Mesendoderm (in vitro differentiated cells): ENCODE data around the gene PRR5L.

ENCODE experiments used
- DNase-seq: peaks from one replicate; pipeline ENCODE4 v3.0.0; 2013
- H2AK5ac ChIP-seq: 2 replicates; pipeline ENCODE4 v1.6.1; 2013; ENCODE audit warnings: low read length, inconsistent platforms
- H2BK120ac ChIP-seq: 2 replicates; pipeline ENCODE4 v1.6.1; 2013; ENCODE audit warnings: low read depth, mild to moderate bottlenecking, low read length, moderate library complexity, mixed read lengths
- H2BK15ac ChIP-seq: replicated peaks from 2 replicates; pipeline ENCODE4 v1.6.1; 2013; ENCODE audit warnings: low read depth, mild to moderate bottlenecking, moderate library complexity
- H2BK5ac ChIP-seq: 2 replicates; pipeline ENCODE4 v1.6.1; 2013; ENCODE audit warnings: low read length, inconsistent platforms
- H3K18ac ChIP-seq: 2 replicates; pipeline ENCODE4 v1.6.1; 2013; ENCODE audit warnings: mild to moderate bottlenecking, low read length, mixed read lengths
- H3K23ac ChIP-seq: one replicate; pipeline ENCODE4 v1.6.1; 2013; ENCODE audit warnings: low read length
- H3K27ac ChIP-seq: 2 replicates; pipeline ENCODE4 v1.5.1; 2013; ENCODE audit warnings: low read depth, mild to moderate bottlenecking, inconsistent platforms, low read length, moderate library complexity
- H3K27me3 ChIP-seq: 2 replicates; pipeline ENCODE4 v1.6.1; 2013; ENCODE audit warnings: low read length, control low read depth, mild to moderate bottlenecking, inconsistent platforms; ENCODE audit not compliant: insufficient read depth, poor library complexity
- H3K36me3 ChIP-seq: 2 replicates; pipeline ENCODE4 v1.6.1; 2013; ENCODE audit warnings: low read length, inconsistent platforms; ENCODE audit not compliant: control insufficient read depth, insufficient read depth
- H3K4ac ChIP-seq: one replicate; pipeline ENCODE4 v1.6.1; 2013; ENCODE audit warnings: low read depth, mild to moderate bottlenecking, low read length, moderate library complexity
- H3K4me1 ChIP-seq: 2 replicates; pipeline ENCODE4 v1.6.1; 2013; ENCODE audit warnings: low read depth, low read length, inconsistent platforms; ENCODE audit not compliant: control insufficient read depth
- H3K4me2 ChIP-seq: 2 replicates; pipeline ENCODE4 v1.6.1; 2013; ENCODE audit warnings: low read length
- H3K4me3 ChIP-seq: 2 replicates; pipeline ENCODE4 v1.5.1; 2013; ENCODE audit warnings: mild to moderate bottlenecking, low read length
- H3K56ac ChIP-seq: one replicate; pipeline ENCODE4 v1.6.1; 2013; ENCODE audit warnings: low read length
- H3K79me1 ChIP-seq: 2 replicates; pipeline ENCODE4 v1.6.1; 2013; ENCODE audit warnings: low read length, inconsistent platforms
- H3K79me2 ChIP-seq: 2 replicates; pipeline ENCODE4 v1.6.1; 2013; ENCODE audit warnings: mild to moderate bottlenecking, low read length; ENCODE audit not compliant: control insufficient read depth, insufficient read depth
- H3K9ac ChIP-seq: 2 replicates; pipeline ENCODE4 v1.6.1; 2013; ENCODE audit warnings: low read length, inconsistent platforms
- H4K5ac ChIP-seq: one replicate; pipeline ENCODE4 v1.6.1; 2013; ENCODE audit warnings: low read length
- H4K8ac ChIP-seq: one replicate; pipeline ENCODE4 v1.6.1; 2013; ENCODE audit warnings: low read depth, mild to moderate bottlenecking, control low read depth, low read length, moderate library complexity
- WGBS: extraction: QIAGEN DNeasy Blood & Tissue Kit; methylation state at CpG from one replicate; pipeline ENCODE4 v1.1.7; 2013; ENCODE audit warnings: low lambda C conversion rate, missing lambda C conversion rate; ENCODE audit not compliant: insufficient coverage; ENCODE audit errors: extremely low coverage; 5-methylcytosine and 5-hydroxymethylcytosine counted together

The PRR5L gene

DNA sequence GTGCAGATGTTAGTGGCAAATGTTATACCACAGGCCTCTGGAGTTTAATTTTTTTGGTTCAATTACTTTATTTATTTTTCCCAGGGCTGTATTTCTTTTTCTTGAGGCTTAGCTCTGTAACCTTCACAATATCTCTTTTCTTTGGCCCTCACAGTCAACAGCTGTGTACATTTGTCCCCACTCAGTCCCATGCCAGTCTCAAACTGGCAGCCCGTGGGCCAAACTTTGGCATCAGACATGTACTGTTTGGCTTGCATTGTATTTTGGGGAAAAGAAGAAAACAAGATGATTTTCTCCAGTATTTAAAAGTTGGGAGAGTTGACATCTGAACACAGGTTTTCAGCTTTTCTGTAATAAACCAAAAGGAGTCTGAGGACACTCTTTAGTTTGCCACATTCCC, 87.1 kb downstream of the PRR5L start:
- no peak overlapping the region for H3K23ac ChIP-seq
- WGBS: no CpG with 5 or more reads among the region's 1 CpG
- no peak overlapping the region for H3K4me2 ChIP-seq
- H3K9ac ChIP-seq: no peak overlapping the region
- H2AK5ac ChIP-seq: no peak overlapping the region
- no peak overlapping the region for H3K27ac ChIP-seq
- H2BK120ac ChIP-seq: no peak overlapping the region
- no peaks in the 10 kb centered on the region for H3K27me3 ChIP-seq
- no peaks in the 10 kb centered on the region for H3K79me2 ChIP-seq
- H3K36me3 ChIP-seq: no peaks in the 10 kb centered on the region
- no peak overlapping the region for H3K56ac ChIP-seq
- no peak for DNase-seq
- H4K5ac ChIP-seq: no peak overlapping the region
- H3K79me1 ChIP-seq: no peaks in the 10 kb centered on the region
- H4K8ac ChIP-seq: no peak overlapping the region
- H3K4me1 ChIP-seq: no peaks in the 10 kb centered on the region
- no peak overlapping the region for H2BK5ac ChIP-seq
- H3K18ac ChIP-seq: no peak overlapping the region
- H2BK15ac ChIP-seq: no peak overlapping the region
- H3K4ac ChIP-seq: no peak overlapping the region
- no peak overlapping the region for H3K4me3 ChIP-seq

DNA sequence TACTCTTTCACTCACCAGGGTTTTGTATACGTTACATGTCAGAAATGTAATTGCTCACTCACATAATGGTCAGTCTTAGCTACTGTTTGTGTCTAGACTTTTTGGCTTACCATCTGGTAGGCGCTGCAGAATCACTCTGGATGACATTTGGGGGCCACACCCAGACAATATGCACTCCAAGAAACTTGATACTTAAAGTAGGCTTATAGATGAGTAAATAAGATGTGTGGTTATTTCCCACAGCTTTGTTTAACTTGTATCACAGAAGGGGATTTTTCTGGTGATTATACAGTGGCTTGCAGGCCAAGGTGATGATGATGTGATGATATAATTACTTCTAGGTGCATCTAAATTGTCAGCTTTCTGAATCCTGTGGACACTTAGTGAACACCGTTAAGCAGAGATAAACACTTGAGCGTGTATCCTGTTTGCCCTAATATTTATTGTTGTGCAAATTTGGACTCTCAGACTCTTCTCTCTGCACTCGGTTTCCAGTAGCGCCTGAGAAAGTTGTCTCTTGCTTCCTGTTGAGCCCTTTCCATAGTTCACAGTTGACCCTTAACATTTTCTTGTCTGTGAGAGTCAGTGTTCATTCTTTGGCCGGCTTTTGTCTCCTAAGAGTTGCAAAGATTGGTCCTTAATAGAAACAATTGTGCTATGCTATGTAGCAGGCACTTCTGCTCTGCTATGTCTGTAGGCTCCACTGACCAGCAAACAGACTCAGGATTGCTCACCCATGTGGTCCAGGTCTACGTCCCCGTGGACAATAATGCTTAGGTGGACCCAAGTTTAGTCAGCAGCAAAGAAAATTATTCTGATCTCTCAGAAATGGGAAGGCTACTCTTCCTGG, 89.3 kb downstream of the PRR5L start:
- WGBS: no CpG with 5 or more reads among the region's 9 CpGs
- Histone ChIP-seq H3K18ac (no peak overlapping the region), H2BK15ac (no peak overlapping the region), H3K23ac (no peak overlapping the region), H4K5ac (no peak overlapping the region), H3K27me3 (no peaks in the 10 kb centered on the region), H2BK120ac (no peak overlapping the region), H3K56ac (no peak overlapping the region), H3K4me3 (no peak overlapping the region), H3K36me3 (no peaks in the 10 kb centered on the region), H3K9ac (no peak overlapping the region), H2BK5ac (no peak overlapping the region), H3K79me2 (no peaks in the 10 kb centered on the region), H4K8ac (no peak overlapping the region), H2AK5ac (no peak overlapping the region), H3K4me1 (no peaks in the 10 kb centered on the region), H3K4ac (no peak overlapping the region), H3K79me1 (no peaks in the 10 kb centered on the region), H3K4me2 (no peak overlapping the region), H3K27ac (no peak overlapping the region)
- no peak for DNase-seq

DNA sequence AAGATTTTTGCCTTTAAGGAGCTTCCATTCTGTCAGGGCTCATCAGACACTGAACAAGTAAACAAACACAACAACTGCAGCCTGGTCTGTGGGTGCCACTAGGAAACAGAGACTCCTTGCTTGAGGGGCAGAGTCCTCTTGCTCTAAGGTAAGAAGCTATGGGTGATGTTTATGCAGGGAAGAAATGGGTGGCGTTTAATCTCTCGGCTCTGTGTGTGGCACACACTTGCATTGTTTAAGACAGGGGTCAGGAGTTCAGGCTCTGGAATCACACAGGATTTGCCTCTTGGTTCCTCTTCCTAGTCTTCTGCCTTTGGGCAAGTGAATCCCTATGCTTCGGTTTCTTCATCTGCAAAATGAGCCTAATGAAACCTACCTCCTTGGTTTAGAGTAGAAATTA, 90.3 kb downstream of the PRR5L start:
- Histone ChIP-seq H3K23ac (no peak overlapping the region), H2AK5ac (no peak overlapping the region), H3K4me2 (no peak overlapping the region), H3K27ac (no peak overlapping the region), H4K5ac (no peak overlapping the region), H3K4me3 (no peak overlapping the region), H2BK5ac (no peak overlapping the region), H3K4ac (no peak overlapping the region), H3K9ac (no peak overlapping the region), H2BK120ac (no peak overlapping the region), H3K18ac (no peak overlapping the region), H4K8ac (no peak overlapping the region), H3K4me1 (no peaks in the 10 kb centered on the region), H2BK15ac (no peak overlapping the region), H3K27me3 (no peaks in the 10 kb centered on the region), H3K79me1 (no peaks in the 10 kb centered on the region), H3K56ac (no peak overlapping the region), H3K36me3 (no peaks in the 10 kb centered on the region), H3K79me2 (no peaks in the 10 kb centered on the region)
- DNase-seq: no peak
- no CpG with 5 or more reads among the region's 3 CpGs for WGBS

DNA sequence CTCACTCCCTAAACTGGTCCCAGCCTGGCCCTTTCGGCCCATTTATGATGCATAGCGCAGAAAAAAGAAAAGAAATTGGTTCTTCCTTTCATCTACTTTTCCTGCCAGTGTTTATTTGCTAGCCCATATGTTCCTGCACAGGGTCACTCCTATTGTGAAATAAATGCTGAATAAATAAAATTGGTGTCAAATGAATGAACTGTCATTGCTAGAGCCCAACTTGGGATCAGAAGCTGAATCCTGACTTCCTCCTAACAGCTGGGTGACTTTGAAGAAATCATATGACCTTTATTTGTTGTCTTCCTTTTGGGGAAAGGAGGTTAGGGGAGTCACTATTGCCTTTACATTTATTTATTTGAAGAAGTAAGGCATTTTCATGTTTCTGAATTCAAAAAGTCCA, 92.0 kb downstream of the PRR5L start:
- H3K79me2 ChIP-seq: no peaks in the 10 kb centered on the region
- no peak overlapping the region for H3K9ac ChIP-seq
- no peak overlapping the region for H4K8ac ChIP-seq
- no peak overlapping the region for H3K4ac ChIP-seq
- no peak overlapping the region for H2BK15ac ChIP-seq
- no peak overlapping the region for H2BK5ac ChIP-seq
- no peak for DNase-seq
- H3K36me3 ChIP-seq: no peaks in the 10 kb centered on the region
- no peaks in the 10 kb centered on the region for H3K27me3 ChIP-seq
- no peak overlapping the region for H2AK5ac ChIP-seq
- H2BK120ac ChIP-seq: no peak overlapping the region
- no peak overlapping the region for H3K23ac ChIP-seq
- WGBS: no CpG with 5 or more reads among the region's 2 CpGs
- no peak overlapping the region for H3K4me3 ChIP-seq
- no peak overlapping the region for H3K4me2 ChIP-seq
- no peak overlapping the region for H4K5ac ChIP-seq
- no peak overlapping the region for H3K27ac ChIP-seq
- no peaks in the 10 kb centered on the region for H3K79me1 ChIP-seq
- no peak overlapping the region for H3K56ac ChIP-seq
- no peak overlapping the region for H3K18ac ChIP-seq
- no peaks in the 10 kb centered on the region for H3K4me1 ChIP-seq

DNA sequence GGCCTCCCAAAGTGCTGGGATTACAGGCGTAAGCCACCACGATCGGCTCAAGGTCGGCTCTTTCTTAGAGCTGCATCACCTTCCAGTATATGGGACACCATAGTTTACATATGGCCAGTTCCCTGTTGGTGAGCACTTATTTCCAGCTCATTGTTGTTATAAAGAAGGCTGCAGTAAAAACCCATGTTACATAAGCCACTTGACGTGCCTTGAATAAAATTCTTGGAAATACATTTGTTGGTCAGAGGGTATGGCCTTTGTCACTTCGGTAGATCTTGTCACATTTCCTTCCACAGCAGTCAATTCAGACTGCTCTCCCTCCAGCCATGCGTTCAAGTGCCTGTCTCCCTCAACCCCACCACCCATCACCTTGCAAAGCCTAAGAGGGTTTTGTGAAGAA, 92.9 kb downstream of the PRR5L start:
- WGBS: no CpG with 5 or more reads among the region's 7 CpGs
- Histone ChIP-seq H4K8ac (no peak overlapping the region), H3K4me3 (no peak overlapping the region), H3K18ac (no peak overlapping the region), H2BK120ac (no peak overlapping the region), H3K79me1 (no peaks in the 10 kb centered on the region), H3K4me1 (no peaks in the 10 kb centered on the region), H3K9ac (no peak overlapping the region), H2BK15ac (no peak overlapping the region), H3K36me3 (no peaks in the 10 kb centered on the region), H4K5ac (no peak overlapping the region), H3K79me2 (no peaks in the 10 kb centered on the region), H3K4ac (no peak overlapping the region), H3K27me3 (no peaks in the 10 kb centered on the region), H3K23ac (no peak overlapping the region), H2BK5ac (no peak overlapping the region), H3K4me2 (no peak overlapping the region), H3K56ac (no peak overlapping the region), H2AK5ac (no peak overlapping the region), H3K27ac (no peak overlapping the region)
- DNase-seq: no peak

DNA sequence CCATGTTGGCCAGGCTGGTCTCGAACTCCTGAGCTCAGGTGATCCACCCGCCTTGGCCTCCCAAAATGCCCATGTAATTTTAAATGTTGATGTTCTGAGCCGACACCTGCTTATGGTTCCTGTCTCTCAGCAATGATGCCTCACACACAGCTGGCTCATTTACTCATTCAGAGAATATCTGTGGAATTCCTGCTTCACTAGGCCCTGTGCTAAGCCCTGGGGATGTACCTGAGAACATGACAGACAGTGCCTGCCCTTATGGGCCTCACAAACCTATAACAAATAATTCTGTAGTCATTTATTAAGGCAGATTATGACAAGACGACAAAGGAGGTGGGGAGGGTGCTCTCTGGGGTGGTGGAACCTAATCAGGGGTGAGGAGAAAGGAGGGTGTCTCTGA, 93.7 kb downstream of the PRR5L start:
- Histone ChIP-seq H3K4ac (no peak overlapping the region), H3K27me3 (no peaks in the 10 kb centered on the region), H2BK15ac (no peak overlapping the region), H3K79me2 (no peaks in the 10 kb centered on the region), H3K4me1 (no peaks in the 10 kb centered on the region), H3K4me2 (no peak overlapping the region), H3K23ac (no peak overlapping the region), H2AK5ac (no peak overlapping the region), H3K56ac (no peak overlapping the region), H2BK120ac (no peak overlapping the region), H2BK5ac (no peak overlapping the region), H3K18ac (no peak overlapping the region), H4K5ac (no peak overlapping the region), H4K8ac (no peak overlapping the region), H3K79me1 (no peaks in the 10 kb centered on the region), H3K27ac (no peak overlapping the region), H3K36me3 (no peaks in the 10 kb centered on the region), H3K9ac (no peak overlapping the region), H3K4me3 (no peak overlapping the region)
- DNase-seq: peak; percentile 30
- no CpG with 5 or more reads among the region's 4 CpGs for WGBS
